Measurements from ENCODE around the gene PHACTR3. TPM values are rescaled to one million over a fixed set of nuclear protein-coding genes. Genes with fewer than 3 reads are reported as not detected.
"Not testable (repeated sequence)": the region's sequence is repeated elsewhere in the genome, so short reads cannot be mapped to it uniquely, and the experiment has no call there.

Gene PHACTR3
- polyA plus RNA-seq, 1 donor, result 12.4 TPM

DNA sequence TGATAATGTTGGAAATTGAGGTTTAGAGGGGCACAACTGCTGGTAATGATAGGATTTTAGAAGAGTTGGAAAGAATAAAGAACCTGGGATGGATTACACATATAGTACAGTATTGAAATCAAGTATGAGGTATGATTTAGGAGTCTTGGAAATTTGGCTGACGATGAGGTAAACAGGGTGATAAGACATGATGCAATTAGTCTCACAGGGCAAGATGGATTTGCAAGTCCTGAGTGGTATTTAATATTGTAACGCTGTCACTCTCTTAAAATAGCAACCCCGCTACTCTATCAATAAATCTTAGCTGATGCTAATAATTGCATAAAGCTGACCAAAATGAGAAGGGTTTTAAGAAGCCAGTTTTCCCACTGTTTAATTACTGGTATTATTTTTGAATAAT, 258.7 kb downstream of the PHACTR3 start:
- DNase-seq, result no peak

DNA sequence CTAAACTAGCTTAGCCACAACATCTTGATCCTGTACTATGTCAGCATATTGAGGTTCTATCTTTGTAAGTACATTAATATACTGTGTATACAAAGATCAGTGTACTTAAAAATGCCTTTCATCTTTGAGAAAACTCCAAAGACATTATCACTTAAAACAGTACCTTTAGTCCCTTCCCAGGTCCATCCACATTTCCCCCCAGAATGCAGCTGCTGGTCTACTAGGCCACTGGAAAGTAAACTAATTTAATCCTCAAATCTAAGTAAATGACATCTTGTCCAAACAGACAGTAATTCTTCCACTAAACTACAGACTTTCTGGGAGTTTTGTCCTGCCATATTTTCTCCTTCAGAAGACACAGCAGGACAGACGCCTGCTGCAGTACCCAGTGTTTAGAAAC, 260.4 kb downstream of the PHACTR3 start:
- DNase-seq, result no peak

DNA sequence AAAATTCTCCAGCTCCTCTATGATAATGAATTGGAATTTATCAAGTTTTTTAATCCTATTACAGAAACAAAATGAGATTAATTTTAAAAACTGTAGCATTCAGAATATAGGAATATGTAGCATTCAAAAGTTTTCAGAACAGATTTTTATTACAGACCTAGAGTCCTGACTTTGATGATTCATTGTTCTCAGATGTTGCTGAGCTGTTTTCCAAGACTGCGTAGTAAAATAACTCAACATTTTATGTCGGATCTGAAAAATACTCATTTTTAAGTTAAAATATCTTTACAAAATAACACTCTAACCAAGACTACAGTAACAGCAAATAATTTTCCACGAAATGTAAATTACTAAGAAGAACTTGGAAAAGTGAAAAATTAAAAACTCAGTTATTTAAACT, 262.0 kb downstream of the PHACTR3 start:
- no peak for DNase-seq

DNA sequence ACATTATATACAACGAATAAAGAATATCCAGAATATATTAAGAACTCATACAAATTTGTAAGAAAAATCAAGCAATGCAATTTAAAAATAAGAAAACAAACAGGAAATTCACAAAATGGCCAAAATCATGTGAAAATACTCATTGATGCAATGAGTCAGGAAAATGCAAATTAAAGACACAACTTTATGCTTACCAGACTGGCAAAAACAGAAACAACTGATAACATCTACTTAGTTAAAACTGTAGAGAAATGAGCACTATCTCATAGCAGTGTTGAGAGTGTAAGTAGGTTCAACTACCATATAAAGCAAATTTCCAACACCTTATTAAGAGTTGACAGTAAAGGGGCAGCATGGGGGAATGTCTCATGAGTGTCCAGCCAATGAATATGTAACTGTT, 266.8 kb downstream of the PHACTR3 start:
- DNase-seq, result no peak

DNA sequence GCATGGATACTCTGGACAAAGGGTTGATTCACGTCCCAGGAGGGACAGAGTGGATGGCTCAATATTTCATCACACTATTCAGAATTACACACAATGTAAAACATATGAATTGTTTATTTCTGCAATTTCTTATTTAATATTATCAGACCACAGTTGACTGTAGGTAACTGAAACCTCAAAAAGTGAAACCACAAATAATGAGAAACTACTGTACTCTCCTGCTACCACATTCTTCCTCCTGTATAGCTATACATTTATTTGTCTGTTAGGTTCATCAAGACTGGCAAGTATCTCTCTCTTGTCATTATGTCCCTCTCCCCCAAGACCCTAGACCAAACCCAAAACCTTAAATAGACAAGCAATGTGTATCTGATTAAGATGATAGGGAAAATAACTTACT, 269.1 kb downstream of the PHACTR3 start:
- no peak for DNase-seq

DNA sequence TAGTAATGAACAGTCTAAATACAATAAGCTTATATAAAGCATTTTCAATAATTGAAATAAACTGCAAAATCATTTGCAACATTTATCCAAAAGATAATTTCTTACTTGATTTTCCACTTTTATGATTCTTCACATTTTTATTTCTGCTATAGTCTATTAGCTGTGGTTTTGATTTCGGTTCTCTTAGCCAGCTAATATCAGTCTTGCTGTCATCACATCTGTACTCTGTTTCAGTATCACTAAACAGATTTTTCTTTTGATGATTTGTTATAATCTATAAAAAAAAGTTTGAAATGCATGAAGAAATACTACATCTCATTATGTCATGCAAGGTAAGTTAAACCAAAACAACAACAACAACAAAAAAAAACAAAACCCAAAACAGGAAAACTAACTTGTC, 275.9 kb downstream of the PHACTR3 start:
- no peak for DNase-seq

DNA sequence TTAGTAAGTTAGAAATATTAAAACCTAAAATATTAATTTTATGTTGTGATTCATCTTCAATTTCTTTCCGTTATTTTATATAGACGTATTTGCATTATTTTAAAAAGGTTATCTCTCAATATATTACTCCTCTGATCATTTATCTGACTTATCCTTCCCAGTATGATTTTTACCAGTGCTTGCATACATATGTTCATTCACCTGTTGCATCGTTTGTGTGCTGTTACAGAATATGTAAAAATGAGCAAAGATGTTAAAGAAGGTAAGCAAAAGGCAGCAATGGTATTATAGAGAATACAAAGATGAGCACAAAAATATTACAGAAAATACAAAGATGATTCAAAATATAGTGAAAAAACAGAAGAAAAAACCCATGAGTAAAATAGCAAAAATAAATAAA, 280.2 kb downstream of the PHACTR3 start:
- DNase-seq, result no peak

DNA sequence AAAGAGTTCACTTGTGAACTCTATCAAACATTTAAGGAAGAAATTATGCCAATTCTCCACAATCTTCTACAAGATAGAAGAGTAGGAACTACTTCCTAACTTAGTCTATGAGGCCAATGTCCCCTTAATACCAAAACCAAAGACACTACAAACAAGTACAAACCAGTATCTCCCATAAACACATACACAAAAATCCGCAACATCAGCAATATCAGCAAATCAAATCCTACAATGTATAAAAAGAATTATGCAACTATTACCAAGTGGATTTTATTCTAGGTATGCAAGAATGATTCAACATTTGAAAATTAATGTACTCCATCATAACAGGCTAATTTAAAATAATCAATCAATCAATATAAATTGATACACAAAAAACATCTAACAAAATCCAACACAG, 283.7 kb downstream of the PHACTR3 start:
- no peak for DNase-seq

DNA sequence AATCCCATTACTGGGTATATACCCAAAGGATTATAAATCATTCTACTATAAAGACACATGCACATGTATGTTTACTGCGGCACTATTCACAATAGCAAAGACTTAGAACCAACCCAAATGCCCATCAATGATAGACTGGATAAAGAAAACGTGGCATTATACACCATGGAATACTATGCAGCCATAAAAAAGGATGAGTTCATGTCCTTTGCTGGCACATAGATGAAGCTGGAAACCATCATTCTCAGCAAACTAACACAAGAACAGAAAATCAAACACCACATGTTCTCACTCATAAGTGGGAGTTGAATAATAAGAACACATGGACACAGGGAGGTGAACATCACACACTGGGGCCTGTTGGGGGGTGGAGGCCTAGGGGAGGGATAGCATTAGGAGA, 285.7 kb downstream of the PHACTR3 start:
- not testable (repeated sequence) for DNase-seq

DNA sequence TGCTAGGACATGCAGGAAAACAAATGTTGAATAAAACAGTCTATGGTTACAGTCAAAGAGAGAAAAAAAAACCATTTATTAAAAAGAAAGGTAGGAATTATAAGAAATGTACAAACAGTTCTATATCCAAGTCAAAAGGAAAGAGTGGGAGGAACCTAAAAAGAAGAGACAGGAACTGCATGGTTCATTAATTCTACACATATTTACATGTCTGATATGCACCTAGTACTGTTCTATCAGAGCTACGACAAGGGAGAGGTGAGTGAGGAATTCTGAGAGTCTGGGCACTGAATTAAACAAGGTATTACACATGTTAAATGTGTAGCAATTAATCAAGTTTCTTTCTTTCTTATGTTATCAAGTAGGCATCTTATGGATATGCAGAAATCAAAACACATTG, 287.2 kb downstream of the PHACTR3 start:
- DNase-seq, result no peak

DNA sequence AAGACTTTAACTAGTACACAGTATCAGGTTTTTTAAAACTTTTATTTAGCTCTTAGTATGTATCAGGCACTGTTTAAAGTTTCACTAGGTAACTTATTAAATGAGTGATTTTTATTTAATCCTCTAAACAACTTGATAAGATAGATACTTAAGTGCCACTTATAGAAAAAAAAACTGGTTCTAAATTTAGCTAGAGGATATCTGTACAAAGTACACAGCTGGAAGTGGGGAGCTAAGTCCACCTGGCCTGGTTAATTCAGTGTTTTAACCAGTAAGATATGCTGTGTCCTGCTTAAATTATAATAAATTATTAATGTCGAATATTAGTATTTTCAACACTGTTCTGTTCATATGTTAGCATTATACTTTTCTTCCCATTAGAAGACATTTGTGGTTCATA, 291.6 kb downstream of the PHACTR3 start:
- DNase-seq, result no peak

Data from left kidney (tissue), 2 donors.